Activated T-cell treated with anti-CD3 and anti-CD28 coated beads, Interleukin-2, amount 50 U/mL, for 4 hours (primary cell): ENCODE measurements around the gene SLC38A1. TPM values are rescaled to one million over a fixed set of nuclear protein-coding genes. Genes with fewer than 3 reads are reported as not detected.

Experiments
- ATAC-seq, 2 donors: fragments of 200-7000 bp; cut with Tn5 transposase; one replicate each; pipeline ENCODE4 v1.10.0; 2021
- DNase-seq: peaks from one replicate; pipeline ENCODE4 v3.0.0-alpha.2; 2020
- H3K27me3 Mint-ChIP-seq: one replicate; pipeline ENCODE4 v1.8.0; 2021; ENCODE audit warnings: low read depth, mixed read lengths
- H3K36me3 Mint-ChIP-seq: one replicate; pipeline ENCODE4 v1.8.0; 2022; ENCODE audit warnings: mixed read lengths; ENCODE audit not compliant: insufficient read depth
- H3K4me1 Mint-ChIP-seq: one replicate; pipeline ENCODE4 v1.8.0; 2021; ENCODE audit warnings: low read depth, mixed read lengths
- H3K4me3 Mint-ChIP-seq: one replicate; pipeline ENCODE4 v1.8.0; 2021; ENCODE audit warnings: mild to moderate bottlenecking, moderate library complexity, mixed read lengths
- H3K9me3 Mint-ChIP-seq: one replicate; pipeline ENCODE4 v1.8.0; 2021; ENCODE audit warnings: mixed read lengths
- total RNA-seq, 3 donors: library from RNA; stranded (reverse); gene quantifications; one replicate each; pipeline ENCODE4 v1.2.1, GENCODE V29; 2021

SLC38A1 gene
- total RNA-seq, 3 donors from 2014 or later = 251 to 257 (median 254) TPM

GRCh38 chr12:46233423-46233822, 35.4 kb downstream of the SLC38A1 start:
- H3K36me3 Mint-ChIP-seq = peaks cover 58% of the 10 kb centered on the region
- H3K27me3 Mint-ChIP-seq = no peaks in the 10 kb centered on the region

GRCh38 chr12:46230983-46231382, 37.9 kb downstream of the SLC38A1 start:
- Mint-ChIP-seq H3K27me3 (no peaks in the 10 kb centered on the region), H3K9me3 (no peaks in the 10 kb centered on the region), H3K36me3 (peaks cover 61% of the 10 kb centered on the region), H3K4me3 (no peak overlapping the region), H3K4me1 (peaks cover 68% of the 10 kb centered on the region)
- ATAC-seq = peak; percentile 95 to 96
- no peak for DNase-seq

More at GRCh38 chr12:46233423-46233822, 35.4 kb downstream of the SLC38A1 start:
- DNase-seq (no peak), ATAC-seq (no peak)
- peaks cover 78% of the 10 kb centered on the region for H3K4me1 Mint-ChIP-seq
- no peak overlapping the region for H3K4me3 Mint-ChIP-seq
- no peaks in the 10 kb centered on the region for H3K9me3 Mint-ChIP-seq

GRCh38 chr12:46230306-46230705, 38.5 kb downstream of the SLC38A1 start:
- Mint-ChIP-seq H3K9me3 (no peaks in the 10 kb centered on the region), H3K4me1 (peaks cover 66% of the 10 kb centered on the region), H3K4me3 (no peak overlapping the region), H3K27me3 (no peaks in the 10 kb centered on the region), H3K36me3 (peaks cover 60% of the 10 kb centered on the region)
- DNase-seq (no peak), ATAC-seq (no peak)

GRCh38 chr12:46227616-46228015, 41.2 kb downstream of the SLC38A1 start:
- Mint-ChIP-seq H3K27me3 (no peaks in the 10 kb centered on the region), H3K9me3 (no peaks in the 10 kb centered on the region), H3K4me3 (no peak overlapping the region), H3K4me1 (peaks cover 74% of the 10 kb centered on the region), H3K36me3 (peaks cover 69% of the 10 kb centered on the region)
- ATAC-seq (no peak), DNase-seq (no peak)

GRCh38 chr12:46224386-46224785, 44.5 kb downstream of the SLC38A1 start:
- H3K4me3 Mint-ChIP-seq = no peak overlapping the region
- ATAC-seq (no peak), DNase-seq (no peak)
- H3K27me3 Mint-ChIP-seq = no peaks in the 10 kb centered on the region
- H3K4me1 Mint-ChIP-seq = peaks cover 80% of the 10 kb centered on the region
- peaks cover 76% of the 10 kb centered on the region for H3K36me3 Mint-ChIP-seq
- no peaks in the 10 kb centered on the region for H3K9me3 Mint-ChIP-seq

GRCh38 chr12:46223047-46223446, 45.8 kb downstream of the SLC38A1 start:
- H3K36me3 Mint-ChIP-seq = peaks cover 75% of the 10 kb centered on the region
- ATAC-seq = no peak
- peak overlapping the region; percentile 3 for H3K4me3 Mint-ChIP-seq
- no peaks in the 10 kb centered on the region for H3K9me3 Mint-ChIP-seq
- no peak for DNase-seq
- peaks cover 86% of the 10 kb centered on the region for H3K4me1 Mint-ChIP-seq
- H3K27me3 Mint-ChIP-seq = no peaks in the 10 kb centered on the region

- Mint-ChIP-seq H3K27me3 (no peaks in the 10 kb centered on the region), H3K36me3 (peaks cover 75% of the 10 kb centered on the region), H3K9me3 (no peaks in the 10 kb centered on the region), H3K4me1 (peaks cover 86% of the 10 kb centered on the region), H3K4me3 (peak overlapping the region; percentile 3)
- no peak for ATAC-seq
- DNase-seq = no peak
Observed at GRCh38 chr12:46222636-46223035, 46.2 kb downstream of the SLC38A1 start.

- ATAC-seq (no peak), DNase-seq (no peak)
- H3K4me1 Mint-ChIP-seq = peaks cover 92% of the 10 kb centered on the region
- H3K9me3 Mint-ChIP-seq = no peaks in the 10 kb centered on the region
- no peaks in the 10 kb centered on the region for H3K27me3 Mint-ChIP-seq
- peaks cover 69% of the 10 kb centered on the region for H3K36me3 Mint-ChIP-seq
- H3K4me3 Mint-ChIP-seq = peak overlapping the region; percentile 24
Observed at GRCh38 chr12:46221255-46222128, 47.4 kb downstream of the SLC38A1 start.

GRCh38 chr12:46219877-46220655, 48.8 kb downstream of the SLC38A1 start:
- peak; percentile 46 to 55 for ATAC-seq
- peak; percentile 73 for DNase-seq
- Mint-ChIP-seq H3K4me3 (peak overlapping the region; percentile 67), H3K36me3 (peaks cover 67% of the 10 kb centered on the region), H3K9me3 (no peaks in the 10 kb centered on the region), H3K27me3 (no peaks in the 10 kb centered on the region), H3K4me1 (peaks cover 97% of the 10 kb centered on the region)

- DNase-seq (no peak), ATAC-seq (peak; percentile 2 to 3)
Observed at GRCh38 chr12:46219132-46219876, 49.5 kb downstream of the SLC38A1 start.

GRCh38 chr12:46218322-46219095, 50.3 kb downstream of the SLC38A1 start:
- H3K9me3 Mint-ChIP-seq = no peaks in the 10 kb centered on the region
- no peaks in the 10 kb centered on the region for H3K27me3 Mint-ChIP-seq
- no peak for DNase-seq
- H3K4me3 Mint-ChIP-seq = peak overlapping the region; percentile 67
- peaks cover 97% of the 10 kb centered on the region for H3K4me1 Mint-ChIP-seq
- no peak for ATAC-seq
- H3K36me3 Mint-ChIP-seq = peaks cover 65% of the 10 kb centered on the region

More at GRCh38 chr12:46219132-46219876, 49.5 kb downstream of the SLC38A1 start:
- no peaks in the 10 kb centered on the region for H3K9me3 Mint-ChIP-seq
- no peaks in the 10 kb centered on the region for H3K27me3 Mint-ChIP-seq
- peak overlapping the region; percentile 67 for H3K4me3 Mint-ChIP-seq
- peaks cover 97% of the 10 kb centered on the region for H3K4me1 Mint-ChIP-seq
- H3K36me3 Mint-ChIP-seq = peaks cover 65% of the 10 kb centered on the region

GRCh38 chr12:46217541-46218321, 51.1 kb downstream of the SLC38A1 start:
- Mint-ChIP-seq H3K4me1 (peaks cover 97% of the 10 kb centered on the region), H3K36me3 (peaks cover 68% of the 10 kb centered on the region), H3K27me3 (no peaks in the 10 kb centered on the region), H3K9me3 (no peaks in the 10 kb centered on the region), H3K4me3 (peak overlapping the region; percentile 67)
- ATAC-seq (peak in 1 of 2 donors; percentile 14), DNase-seq (peak; percentile 26)
